Neural crest cell (in vitro differentiated cells): ENCODE measurements around the gene B3GNT5. TPM values are rescaled to one million over a fixed set of nuclear protein-coding genes. Genes with fewer than 3 reads are reported as not detected.

Source experiments
- DNase-seq: peaks from one replicate; pipeline ENCODE4 v3.0.0; 2021; ENCODE audit warnings: low read depth, mixed read lengths, low spot score
- H3K27ac Mint-ChIP-seq: one replicate; pipeline ENCODE4 v1.8.0; 2021; ENCODE audit warnings: mild to moderate bottlenecking, mixed read lengths; ENCODE audit not compliant: unreplicated experiment
- H3K27me3 Mint-ChIP-seq: 2 replicates; pipeline ENCODE4 v1.8.0; 2021; ENCODE audit warnings: low read depth, mild to moderate bottlenecking, mixed read lengths
- H3K36me3 Mint-ChIP-seq: 2 replicates; pipeline ENCODE4 v1.8.0; 2021; ENCODE audit warnings: low read depth, mild to moderate bottlenecking, mixed read lengths
- H3K4me1 Mint-ChIP-seq: 2 replicates; pipeline ENCODE4 v1.8.0; 2021; ENCODE audit warnings: mixed read lengths
- H3K4me3 Mint-ChIP-seq: one replicate; pipeline ENCODE4 v1.8.0; 2021; ENCODE audit warnings: mild to moderate bottlenecking, mixed read lengths
- H3K9me3 Mint-ChIP-seq: 2 replicates; pipeline ENCODE4 v1.8.0; 2021; ENCODE audit warnings: mixed read lengths
- total RNA-seq: library from RNA; stranded (reverse); gene quantifications from 2 replicates; pipeline ENCODE4 v1.2.1, GENCODE V29; 2021
- TF ChIP-seq, protein P1 (sequence below): fragments of 200-600 bp; sonication (generic); conservative IDR thresholded peaks from 2 replicates; pipeline ENCODE4 v1.5.0; 2021; ENCODE audit warnings: antibody characterized with exemption, mild to moderate bottlenecking

B3GNT5 gene
- total RNA-seq, 1 donor from 2014 or later = 39.4 TPM

DNA sequence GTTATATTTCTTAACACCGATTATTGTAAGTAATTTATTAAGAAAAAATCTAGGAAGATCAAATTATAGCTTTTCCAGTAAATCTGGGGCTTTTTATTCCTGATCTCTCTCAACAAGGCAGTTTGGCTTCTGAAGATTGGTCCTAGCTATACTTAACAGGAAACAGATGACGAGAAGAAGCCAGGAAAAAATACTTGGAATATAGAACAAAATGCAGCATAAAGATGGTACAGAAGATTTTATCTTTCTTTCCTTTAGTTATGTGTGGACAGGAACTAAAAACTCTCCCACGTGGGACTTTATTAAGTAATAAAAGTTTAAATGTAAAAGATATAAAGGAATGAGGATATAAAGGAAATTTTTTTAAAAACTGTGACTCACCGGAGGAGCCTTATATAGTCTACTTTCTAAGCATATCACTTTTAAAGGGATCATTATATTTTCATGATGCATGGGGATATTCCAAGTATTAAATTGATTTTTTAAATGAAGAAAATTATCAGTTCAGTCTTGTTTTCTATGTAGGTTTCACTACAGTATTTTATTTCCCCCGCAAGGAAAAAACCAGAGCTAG, 8.2 kb downstream of the B3GNT5 start:
- TF ChIP-seq, protein P1, sequence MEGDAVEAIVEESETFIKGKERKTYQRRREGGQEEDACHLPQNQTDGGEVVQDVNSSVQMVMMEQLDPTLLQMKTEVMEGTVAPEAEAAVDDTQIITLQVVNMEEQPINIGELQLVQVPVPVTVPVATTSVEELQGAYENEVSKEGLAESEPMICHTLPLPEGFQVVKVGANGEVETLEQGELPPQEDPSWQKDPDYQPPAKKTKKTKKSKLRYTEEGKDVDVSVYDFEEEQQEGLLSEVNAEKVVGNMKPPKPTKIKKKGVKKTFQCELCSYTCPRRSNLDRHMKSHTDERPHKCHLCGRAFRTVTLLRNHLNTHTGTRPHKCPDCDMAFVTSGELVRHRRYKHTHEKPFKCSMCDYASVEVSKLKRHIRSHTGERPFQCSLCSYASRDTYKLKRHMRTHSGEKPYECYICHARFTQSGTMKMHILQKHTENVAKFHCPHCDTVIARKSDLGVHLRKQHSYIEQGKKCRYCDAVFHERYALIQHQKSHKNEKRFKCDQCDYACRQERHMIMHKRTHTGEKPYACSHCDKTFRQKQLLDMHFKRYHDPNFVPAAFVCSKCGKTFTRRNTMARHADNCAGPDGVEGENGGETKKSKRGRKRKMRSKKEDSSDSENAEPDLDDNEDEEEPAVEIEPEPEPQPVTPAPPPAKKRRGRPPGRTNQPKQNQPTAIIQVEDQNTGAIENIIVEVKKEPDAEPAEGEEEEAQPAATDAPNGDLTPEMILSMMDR = no peak
- DNase-seq = no peak
- Mint-ChIP-seq H3K27me3 (no peaks in the 10 kb centered on the region), H3K4me3 (no peak overlapping the region), H3K4me1 (peaks cover 36% of the 10 kb centered on the region), H3K9me3 (no peaks in the 10 kb centered on the region), H3K36me3 (peaks cover 5% of the 10 kb centered on the region), H3K27ac (no peak overlapping the region)

GRCh38 chr3:183262875-183263378, 9.9 kb downstream of the B3GNT5 start:
- Mint-ChIP-seq H3K9me3 (no peaks in the 10 kb centered on the region), H3K36me3 (peaks cover 2% of the 10 kb centered on the region), H3K27me3 (no peaks in the 10 kb centered on the region), H3K4me1 (peaks cover 27% of the 10 kb centered on the region), H3K4me3 (no peak overlapping the region), H3K27ac (no peak overlapping the region)
- DNase-seq = no peak
- TF ChIP-seq, protein P1 = no peak

DNA sequence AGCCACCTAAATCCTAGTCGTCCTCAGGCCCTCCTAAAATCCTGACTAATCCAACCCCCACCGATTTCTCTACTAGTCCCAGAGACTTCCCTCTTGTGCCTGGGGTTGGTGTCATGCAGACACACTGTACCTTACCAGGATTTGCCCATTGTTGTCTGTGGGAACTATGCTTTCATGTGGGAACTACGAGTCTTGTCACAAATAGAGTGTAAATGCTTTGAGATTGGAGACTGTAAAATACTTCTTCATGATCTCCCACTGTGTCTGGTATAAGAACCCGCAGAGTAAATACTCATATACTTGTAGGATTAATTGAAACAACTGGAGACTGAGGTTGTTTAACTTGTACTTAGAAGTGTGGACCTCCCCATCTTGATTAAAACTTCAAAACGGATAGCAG, 11.2 kb downstream of the B3GNT5 start:
- H3K4me1 Mint-ChIP-seq = peaks cover 22% of the 10 kb centered on the region
- H3K36me3 Mint-ChIP-seq = no peaks in the 10 kb centered on the region
- no peaks in the 10 kb centered on the region for H3K27me3 Mint-ChIP-seq
- no peaks in the 10 kb centered on the region for H3K9me3 Mint-ChIP-seq
- no peak overlapping the region for H3K4me3 Mint-ChIP-seq
- DNase-seq = no peak
- TF ChIP-seq, protein P1 = no peak
- no peak overlapping the region for H3K27ac Mint-ChIP-seq

- peak; percentile 52 for DNase-seq
- Mint-ChIP-seq H3K27ac (no peak overlapping the region), H3K9me3 (no peaks in the 10 kb centered on the region), H3K36me3 (peaks cover 4% of the 10 kb centered on the region), H3K27me3 (no peaks in the 10 kb centered on the region), H3K4me3 (no peak overlapping the region), H3K4me1 (peaks cover 13% of the 10 kb centered on the region)
- TF ChIP-seq, protein P1 = no peak
These were observed 12.1 kb downstream of the B3GNT5 start for GRCh38 chr3:183265157-183265642.

DNA sequence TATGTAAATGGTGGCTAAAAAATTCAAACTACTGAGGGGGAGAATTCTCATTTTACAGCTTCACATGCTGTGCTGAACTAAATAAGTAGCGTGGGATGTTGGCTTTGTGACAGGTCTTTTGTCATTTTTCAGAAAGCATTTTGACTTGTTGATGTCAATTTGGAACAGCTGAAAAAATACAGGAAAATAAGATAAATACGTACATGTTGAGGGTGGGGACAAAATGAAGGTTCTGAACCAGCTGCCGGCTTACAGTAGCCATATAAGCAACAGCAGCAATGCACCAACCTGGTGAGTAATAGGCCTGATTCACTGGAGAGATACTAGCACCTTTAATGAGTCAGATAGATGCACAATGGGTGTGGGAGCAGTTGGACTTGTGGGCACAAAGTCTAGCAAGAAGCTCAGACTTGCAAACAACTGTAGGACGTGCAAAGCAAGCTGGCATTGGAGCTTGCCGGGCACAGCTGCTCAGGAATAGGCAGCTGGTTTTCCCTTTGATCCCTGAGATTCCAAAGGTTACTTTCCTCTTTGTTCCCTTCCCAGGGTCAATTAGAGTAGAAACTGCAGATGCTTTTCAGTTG, 12.9 kb downstream of the B3GNT5 start:
- no peaks in the 10 kb centered on the region for H3K27me3 Mint-ChIP-seq
- no peaks in the 10 kb centered on the region for H3K9me3 Mint-ChIP-seq
- H3K36me3 Mint-ChIP-seq = peaks cover 5% of the 10 kb centered on the region
- no peak for DNase-seq
- no peak overlapping the region for H3K27ac Mint-ChIP-seq
- TF ChIP-seq, protein P1 = no peak
- no peak overlapping the region for H3K4me3 Mint-ChIP-seq
- peaks cover 12% of the 10 kb centered on the region for H3K4me1 Mint-ChIP-seq
